ENCODE measurements around the gene CDKN2B-AS1.

CDKN2B-AS1 gene

DNA sequence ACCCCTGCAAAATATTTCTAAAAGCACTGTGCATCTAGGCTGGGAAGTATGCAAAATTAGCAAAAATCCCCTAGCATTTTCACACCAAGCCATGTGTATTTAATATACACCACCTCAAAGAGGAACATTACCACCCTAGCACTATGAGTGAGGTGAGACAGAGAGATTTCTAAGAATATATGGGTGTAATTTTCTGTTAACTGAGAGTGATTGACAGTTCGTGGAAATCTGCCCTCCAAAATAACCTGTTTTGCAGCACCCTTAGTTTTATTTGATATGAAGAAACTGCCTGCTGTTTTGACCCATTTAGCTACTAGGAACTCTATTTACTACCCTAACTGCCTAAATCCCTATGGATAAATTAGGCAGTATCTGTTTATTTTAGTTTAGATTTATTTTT is 78.8 kb downstream of the CDKN2B-AS1 start:
- Histone ChIP-seq H3K9ac (no peak overlapping the region), H3K9me3 (replicated peaks in 1 of 11) (0 out of 22 replicates have a peak, but pooled peaks cover 0 to 4% (median 0%) of the 10 kb centered on the region in 11 experiments), H3K4me2 (no peak overlapping the region), H4K20me1 (no peaks in the 10 kb centered on the region), H3K4me1 (peaks cover 0 to 7% (median 0%) of the 10 kb centered on the region in 10 experiments; a peak in 3 of 20 replicates), H3K36me3 (no peaks in the 10 kb centered on the region), H3K4me3 (no peak overlapping the region), H3K27ac (no peak overlapping the region), H3K27me3 (no peaks in the 10 kb centered on the region)
- TF ChIP-seq Cebpa-rat (IDR thresholded peaks at IDR 0.05) = no peak

DNA sequence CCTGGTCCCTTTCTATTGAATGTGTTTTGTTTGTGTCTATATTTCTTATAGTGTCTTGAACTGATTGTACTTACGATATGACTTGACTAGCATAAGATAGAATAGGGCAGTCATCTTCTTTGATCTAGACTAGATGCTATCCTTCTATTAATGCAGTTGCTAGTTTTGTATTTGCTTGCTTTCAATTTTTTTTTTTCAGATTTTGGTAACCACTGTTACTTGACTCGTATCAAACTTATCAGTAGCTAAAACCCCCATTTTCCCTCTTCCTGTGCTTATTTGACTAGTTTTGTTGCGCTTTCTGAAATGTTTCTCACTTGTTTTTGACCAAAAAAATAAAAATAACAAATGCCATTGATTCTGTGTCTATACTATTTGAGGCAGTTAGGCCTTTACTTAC is 83.5 kb downstream of the CDKN2B-AS1 start:
- no peak for TF ChIP-seq Cebpa-rat (IDR thresholded peaks at IDR 0.05)
- Histone ChIP-seq H4K20me1 (no peaks in the 10 kb centered on the region), H3K27me3 (no peaks in the 10 kb centered on the region), H3K4me3 (no peak overlapping the region), H3K4me1 (peaks cover 13 to 32% (median 18%) of the 10 kb centered on the region in 10 experiments), H3K9ac (no peak overlapping the region), H3K4me2 (no peak overlapping the region), H3K27ac (no peak overlapping the region), H3K36me3 (no peaks in the 10 kb centered on the region), H3K9me3 (replicated peaks in 1 of 11) (peaks cover 0 to 7% (median 0%) of the 10 kb centered on the region in 11 experiments; a peak in 4 of 22 replicates)

- H3K9me3 ChIP-seq (replicated peaks in 1 of 11) = peaks cover 0 to 7% (median 0%) of the 10 kb centered on the region in 11 experiments; a peak in 4 of 22 replicates
- peak overlapping the region; percentile 48 to 75 (median 59) for H3K4me2 ChIP-seq
- no peaks in the 10 kb centered on the region for H4K20me1 ChIP-seq
- no peak overlapping the region; a peak in 1 of 20 replicates for H3K4me3 ChIP-seq
- no peaks in the 10 kb centered on the region for H3K27me3 ChIP-seq
- peaks cover 13 to 33% (median 18%) of the 10 kb centered on the region in 10 experiments for H3K4me1 ChIP-seq
- peak overlapping the region in 9 of 11 experiments; percentile 9 to 69 (median 44); a peak in 11 of 22 replicates for H3K27ac ChIP-seq
- H3K9ac ChIP-seq = no peak overlapping the region; a peak in 2 of 22 replicates
- H3K36me3 ChIP-seq = no peaks in the 10 kb centered on the region
- TF ChIP-seq Cebpa-rat (IDR thresholded peaks at IDR 0.05) = peak in 3 of 11 experiments; percentile 12 to 71 (median 47); a peak in 2 of 22 replicates
Observed at GRCh38 chr9:22079873-22080341, 85.3 kb downstream of the CDKN2B-AS1 start.

GRCh38 chr9:22084336-22085035 is 89.9 kb downstream of the CDKN2B-AS1 start:
- TF ChIP-seq Cebpa-rat (IDR thresholded peaks at IDR 0.05) = no peak
- no peaks in the 10 kb centered on the region for H3K27me3 ChIP-seq
- H3K4me2 ChIP-seq = 0 out of 22 replicates have a peak overlapping the region, but pooled peaks of 2 of the 11 experiments have one; percentile 9 to 26
- H3K4me1 ChIP-seq = peaks cover 9 to 19% (median 13%) of the 10 kb centered on the region in 10 experiments
- no peak overlapping the region for H3K27ac ChIP-seq
- no peak overlapping the region for H3K9ac ChIP-seq
- no peaks in the 10 kb centered on the region for H3K36me3 ChIP-seq
- no peak overlapping the region for H3K4me3 ChIP-seq
- H4K20me1 ChIP-seq = no peaks in the 10 kb centered on the region
- H3K9me3 ChIP-seq (replicated peaks in 1 of 11) = no peaks in the 10 kb centered on the region

GRCh38 chr9:22088053-22088716 is 93.6 kb downstream of the CDKN2B-AS1 start:
- Histone ChIP-seq H3K27ac (no peak overlapping the region), H3K4me2 (no peak overlapping the region), H3K36me3 (no peaks in the 10 kb centered on the region), H4K20me1 (no peaks in the 10 kb centered on the region), H3K4me3 (no peak overlapping the region), H3K4me1 (peaks cover 0 to 5% (median 0%) of the 10 kb centered on the region in 10 experiments; a peak in 1 of 20 replicates), H3K27me3 (no peaks in the 10 kb centered on the region), H3K9me3 (replicated peaks in 1 of 11) (peaks cover 0 to 6% (median 0%) of the 10 kb centered on the region in 11 experiments; a peak in 1 of 22 replicates), H3K9ac (no peak overlapping the region)
- no peak for TF ChIP-seq Cebpa-rat (IDR thresholded peaks at IDR 0.05)

- H3K4me1 ChIP-seq = peaks cover 0 to 5% (median 0%) of the 10 kb centered on the region in 10 experiments; a peak in 1 of 20 replicates
- no peaks in the 10 kb centered on the region for H4K20me1 ChIP-seq
Observed at GRCh38 chr9:22088717-22089061, 94.1 kb downstream of the CDKN2B-AS1 start.

DNA sequence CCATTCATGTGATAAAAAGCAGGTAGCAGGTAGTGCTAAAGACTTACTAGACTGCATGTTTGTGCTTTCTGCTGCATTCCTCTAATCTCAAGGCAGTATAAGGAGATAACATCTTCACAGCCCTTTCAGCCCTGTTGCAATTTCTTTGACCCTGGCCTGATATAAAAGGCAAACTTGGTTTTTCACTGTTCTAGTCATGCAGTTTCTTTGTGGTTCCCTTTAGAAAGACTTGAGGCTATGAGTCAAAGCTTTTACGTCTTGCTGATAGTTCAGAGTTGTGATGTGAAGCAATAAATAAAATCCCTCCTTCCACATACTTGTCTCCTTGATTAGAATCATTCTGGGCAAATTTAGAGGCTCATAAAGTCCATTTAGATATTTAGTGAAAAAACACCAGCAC is 103.1 kb downstream of the CDKN2B-AS1 start:
- peak overlapping the region in 3 of 11 experiments; percentile 3 to 49 (median 21); a peak in 3 of 22 replicates for H3K4me2 ChIP-seq
- no peak overlapping the region for H3K27ac ChIP-seq

More at GRCh38 chr9:22088717-22089061, 94.1 kb downstream of the CDKN2B-AS1 start:
- Histone ChIP-seq H3K27me3 (no peaks in the 10 kb centered on the region), H3K27ac (no peak overlapping the region), H3K9me3 (replicated peaks in 1 of 11) (peaks cover 0 to 6% (median 0%) of the 10 kb centered on the region in 11 experiments; a peak in 1 of 22 replicates), H3K4me3 (no peak overlapping the region), H3K9ac (no peak overlapping the region), H3K4me2 (no peak overlapping the region), H3K36me3 (no peaks in the 10 kb centered on the region)
- no peak for TF ChIP-seq Cebpa-rat (IDR thresholded peaks at IDR 0.05)

GRCh38 chr9:22098643-22099332 is 104.2 kb downstream of the CDKN2B-AS1 start:
- no peak overlapping the region for H3K4me2 ChIP-seq
- H3K27ac ChIP-seq = no peak overlapping the region
- no peak for TF ChIP-seq Cebpa-rat (IDR thresholded peaks at IDR 0.05)

More for the DNA sequence above, 103.1 kb downstream of the CDKN2B-AS1 start:
- Histone ChIP-seq H4K20me1 (no peaks in the 10 kb centered on the region), H3K9ac (no peak overlapping the region), H3K4me1 (peaks cover 0 to 21% (median 0%) of the 10 kb centered on the region in 10 experiments; a peak in 6 of 20 replicates), H3K9me3 (replicated peaks in 1 of 11) (no peaks in the 10 kb centered on the region), H3K4me3 (no peak overlapping the region), H3K27me3 (no peaks in the 10 kb centered on the region), H3K36me3 (no peaks in the 10 kb centered on the region)
- no peak for TF ChIP-seq Cebpa-rat (IDR thresholded peaks at IDR 0.05)

GRCh38 chr9:22100626-22101025 is 106.0 kb downstream of the CDKN2B-AS1 start:
- TF ChIP-seq Cebpa-rat (IDR thresholded peaks at IDR 0.05) = no peak
- Histone ChIP-seq H3K4me3 (no peak overlapping the region), H3K27ac (no peak overlapping the region), H3K4me2 (no peak overlapping the region), H4K20me1 (no peaks in the 10 kb centered on the region), H3K27me3 (no peaks in the 10 kb centered on the region), H3K4me1 (peaks cover 0 to 31% (median 0%) of the 10 kb centered on the region in 10 experiments; a peak in 6 of 20 replicates), H3K36me3 (no peaks in the 10 kb centered on the region), H3K9me3 (replicated peaks in 1 of 11) (no peaks in the 10 kb centered on the region), H3K9ac (no peak overlapping the region)

More at GRCh38 chr9:22098643-22099332, 104.2 kb downstream of the CDKN2B-AS1 start:
- H3K4me3 ChIP-seq = no peak overlapping the region
- no peaks in the 10 kb centered on the region for H3K36me3 ChIP-seq
- H3K27me3 ChIP-seq = no peaks in the 10 kb centered on the region
- H3K9me3 ChIP-seq (replicated peaks in 1 of 11) = no peaks in the 10 kb centered on the region
- no peak overlapping the region for H3K9ac ChIP-seq
- no peaks in the 10 kb centered on the region for H4K20me1 ChIP-seq
- peaks cover 0 to 31% (median 0%) of the 10 kb centered on the region in 10 experiments; a peak in 6 of 20 replicates for H3K4me1 ChIP-seq

Data from BLaER1 treated with 17β-estradiol and CSF1 and Interleukin-3, amounts not matched to agents 10 nM and 100 nM (cell line).